SK-N-DZ (cell line): ENCODE data around the gene ZBED2.

Experiments used
- DNase-seq: peaks from one replicate; pipeline ENCODE4 v3.0.0-alpha.2; 2015; ENCODE audit warnings: low spot score

Gene ZBED2

DNA sequence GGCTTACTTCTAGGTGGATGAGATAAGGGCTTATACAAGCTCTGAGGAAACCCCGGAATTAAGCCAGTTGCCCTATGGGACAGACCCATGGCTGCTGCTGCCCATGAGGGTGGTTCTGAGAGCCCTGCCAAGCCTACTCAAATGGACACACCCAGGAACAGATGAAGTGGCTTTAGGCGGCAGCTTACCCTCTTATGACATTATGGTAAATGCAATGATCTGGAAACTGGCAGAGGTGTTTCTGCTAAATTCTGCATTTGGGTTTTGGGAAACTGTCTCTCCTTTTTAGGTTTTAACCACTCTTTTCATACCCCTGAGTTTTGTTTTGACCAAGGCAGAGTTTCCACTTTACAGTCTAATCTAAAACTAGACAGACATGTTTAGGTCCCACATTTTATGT, 9.0 kb upstream of the ZBED2 start:
- no peak for DNase-seq

DNA sequence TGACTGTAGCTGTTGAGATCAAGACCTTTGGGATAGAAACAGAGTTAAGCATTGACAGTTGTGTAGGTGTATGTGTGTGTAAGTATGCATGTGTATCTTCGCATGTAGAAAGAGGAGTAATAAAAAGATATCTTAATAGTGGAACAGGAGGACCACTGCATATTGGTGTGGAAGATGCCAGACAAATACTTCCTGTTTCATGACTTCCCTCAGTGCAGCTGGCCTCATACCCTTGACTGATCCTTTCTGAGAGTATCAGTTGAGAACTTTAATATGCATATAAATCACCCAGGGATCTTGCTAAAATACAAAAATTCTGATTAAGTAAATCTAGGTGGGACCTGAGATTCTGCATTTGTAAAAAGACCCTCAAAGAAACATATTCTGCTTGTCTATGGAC, 8.5 kb upstream of the ZBED2 start:
- DNase-seq: no peak

DNA sequence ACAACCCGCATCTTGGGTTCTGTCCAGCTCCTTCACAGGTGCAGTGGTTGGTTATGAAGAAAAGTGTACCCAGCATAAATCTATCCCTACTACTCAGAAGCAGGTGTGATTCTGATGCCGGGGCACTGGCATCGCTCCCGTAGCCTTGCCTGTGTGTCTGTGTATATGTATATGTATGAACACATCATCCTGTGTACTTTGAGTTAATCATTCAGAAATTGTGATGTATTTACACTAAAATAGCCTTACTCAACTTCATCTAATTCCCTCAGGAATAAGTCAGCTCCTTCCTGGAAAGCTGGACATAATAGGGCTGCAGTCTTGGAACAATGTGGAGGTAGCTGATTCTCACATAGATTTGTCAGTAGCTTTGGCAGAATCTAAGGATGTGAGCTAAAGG, 6.7 kb upstream of the ZBED2 start:
- DNase-seq: no peak

DNA sequence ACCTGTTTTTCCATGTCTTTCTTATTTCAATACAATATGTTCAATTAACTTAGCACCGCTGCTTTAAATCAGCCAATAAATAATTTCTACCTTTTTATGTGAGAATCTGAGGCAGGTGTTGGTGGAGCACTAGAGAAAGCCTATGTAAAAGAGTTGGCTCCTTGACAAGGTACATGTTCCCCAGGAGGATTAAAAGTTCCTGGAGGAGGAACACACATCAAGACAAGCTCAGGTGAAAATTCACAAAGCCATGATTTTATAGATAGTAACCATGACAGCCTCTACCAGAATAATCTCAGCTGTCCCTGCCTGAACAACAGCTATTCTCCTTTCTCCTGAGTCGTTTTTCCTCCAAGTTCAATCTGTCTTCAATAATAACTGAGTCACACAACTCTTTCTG, 3.4 kb upstream of the ZBED2 start:
- no peak for DNase-seq

DNA sequence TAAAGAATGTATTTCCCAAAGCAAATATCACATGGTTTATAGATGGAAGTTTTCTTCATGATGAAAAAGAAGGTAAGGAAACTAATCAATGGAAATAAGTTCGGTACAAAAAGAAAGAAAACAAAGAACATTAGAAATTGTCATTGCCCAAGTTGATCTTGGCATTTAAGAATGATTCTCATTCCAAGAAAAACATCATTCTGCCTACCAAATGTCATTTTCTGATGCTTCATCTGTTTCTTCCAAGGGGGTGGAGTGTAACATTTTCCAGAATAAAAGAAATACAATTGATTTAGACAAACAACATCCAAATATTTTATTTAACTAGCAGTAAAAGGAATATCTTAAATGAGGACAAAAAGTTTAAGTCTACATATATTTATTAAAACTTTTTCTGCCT, 3.0 kb upstream of the ZBED2 start:
- DNase-seq: no peak

DNA sequence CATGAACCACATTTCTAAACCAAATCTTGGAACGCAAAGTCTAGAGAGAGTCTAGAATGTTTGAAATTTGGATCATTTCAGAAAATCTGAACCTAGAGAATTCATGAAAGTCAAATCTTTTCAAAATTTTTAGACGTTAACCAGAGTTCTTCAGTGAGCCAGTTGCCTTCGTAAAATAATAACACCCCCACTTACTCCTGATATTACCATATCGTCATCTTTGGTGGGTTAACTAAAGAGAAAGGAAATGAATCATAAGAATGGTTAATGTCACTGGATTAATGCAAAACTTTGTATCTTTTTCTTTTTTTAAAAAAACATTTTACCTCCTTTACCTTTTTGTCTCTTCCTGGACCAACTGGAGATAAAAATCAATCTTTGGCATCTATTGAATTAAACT, 1.2 kb upstream of the ZBED2 start:
- DNase-seq: no peak

DNA sequence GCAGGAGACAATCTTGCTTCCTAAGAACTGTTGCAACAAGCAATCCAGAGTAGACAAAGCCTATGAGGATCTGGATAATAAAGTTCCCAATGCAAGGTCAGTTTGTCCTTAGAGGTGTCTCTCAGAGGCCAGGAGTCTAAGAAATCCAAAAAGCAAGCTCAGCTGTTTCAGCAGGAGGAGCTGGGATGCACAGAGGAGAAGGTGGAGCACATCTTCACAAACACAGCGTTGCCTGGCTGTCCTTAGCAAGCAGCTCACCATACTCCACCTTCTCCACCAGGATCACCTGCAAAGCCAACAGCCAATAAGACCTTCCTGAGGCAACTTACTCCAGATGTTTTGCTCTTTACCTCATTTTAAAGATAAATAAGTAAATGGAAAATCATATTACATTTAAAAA, 365 bp downstream of the ZBED2 start:
- DNase-seq: no peak

DNA sequence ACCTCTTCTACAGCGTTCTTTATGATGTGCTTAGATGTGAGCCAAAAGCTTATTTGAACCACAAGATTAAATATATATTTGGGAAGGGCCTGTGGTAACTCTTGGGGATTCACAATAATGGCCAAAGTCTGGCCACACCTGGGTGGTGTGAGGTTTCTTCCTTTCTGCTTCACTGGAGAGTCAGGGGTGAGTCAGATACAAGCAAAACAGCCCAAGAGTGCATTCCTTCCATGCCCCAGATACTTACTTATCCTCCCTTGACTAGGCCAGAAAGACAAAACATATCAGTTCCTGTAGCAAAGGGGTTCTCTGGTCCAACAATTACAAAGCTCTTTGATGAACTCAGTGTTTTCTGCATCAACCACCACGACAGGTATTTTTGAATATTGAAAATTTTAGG, 941 bp downstream of the ZBED2 start:
- no peak for DNase-seq

DNA sequence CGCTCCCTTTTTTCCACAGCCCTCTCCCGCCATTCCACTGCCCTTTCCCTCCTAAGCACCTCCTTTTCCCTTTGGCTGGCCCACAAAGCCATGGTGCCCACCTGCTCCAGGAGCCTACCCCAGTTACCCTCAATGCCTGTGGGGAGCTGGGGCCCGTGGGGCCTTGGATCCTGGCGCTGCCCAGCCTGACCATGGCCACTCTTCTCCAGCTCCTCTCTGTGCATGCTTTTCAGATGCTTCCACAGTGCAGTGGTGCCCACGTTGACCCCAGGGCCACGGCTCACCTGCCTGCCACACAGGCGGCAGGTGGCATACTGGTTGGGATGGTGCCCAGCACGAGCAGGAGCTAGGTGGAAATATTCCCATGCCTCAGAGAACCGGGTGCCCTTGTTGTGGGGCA, 1.5 kb downstream of the ZBED2 start:
- DNase-seq: no peak

DNA sequence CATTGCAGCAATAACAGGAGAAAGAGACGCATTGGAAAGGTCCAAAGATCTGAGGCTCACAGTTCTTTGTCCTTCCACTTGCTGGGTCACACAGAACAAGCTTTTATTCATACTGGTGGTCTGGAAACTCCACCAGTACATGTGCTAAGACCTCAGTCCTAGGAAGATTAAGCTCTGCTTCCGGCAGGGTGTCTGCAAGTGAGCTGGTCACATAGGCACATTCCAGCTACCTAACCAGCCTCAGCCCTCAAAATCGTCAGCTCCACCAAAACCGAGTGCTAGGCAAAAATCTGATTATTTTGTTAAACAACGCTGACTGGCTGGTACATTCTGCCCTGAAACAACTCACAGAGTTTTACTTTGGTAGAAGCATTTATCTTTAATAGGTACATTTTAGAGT, 2.2 kb downstream of the ZBED2 start:
- no peak for DNase-seq

DNA sequence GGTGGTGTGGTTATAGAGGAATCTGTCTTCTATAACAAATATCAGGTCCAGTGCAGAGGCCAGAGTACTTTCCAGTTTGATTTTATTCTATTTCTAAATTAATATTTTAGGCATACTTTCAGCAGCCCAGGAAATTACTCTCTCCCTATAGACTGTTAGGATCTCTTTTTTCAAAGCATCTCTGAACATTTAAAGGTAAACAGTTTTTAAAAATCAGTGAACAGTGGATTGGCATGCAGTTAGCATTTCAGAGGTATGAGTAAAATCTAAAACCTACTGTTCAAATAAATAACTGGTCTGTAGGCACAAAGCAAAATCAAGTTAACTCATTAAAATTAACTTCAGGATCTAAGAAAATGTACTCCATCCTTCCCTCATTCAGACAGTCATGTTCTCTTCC, 3.0 kb downstream of the ZBED2 start:
- no peak for DNase-seq

DNA sequence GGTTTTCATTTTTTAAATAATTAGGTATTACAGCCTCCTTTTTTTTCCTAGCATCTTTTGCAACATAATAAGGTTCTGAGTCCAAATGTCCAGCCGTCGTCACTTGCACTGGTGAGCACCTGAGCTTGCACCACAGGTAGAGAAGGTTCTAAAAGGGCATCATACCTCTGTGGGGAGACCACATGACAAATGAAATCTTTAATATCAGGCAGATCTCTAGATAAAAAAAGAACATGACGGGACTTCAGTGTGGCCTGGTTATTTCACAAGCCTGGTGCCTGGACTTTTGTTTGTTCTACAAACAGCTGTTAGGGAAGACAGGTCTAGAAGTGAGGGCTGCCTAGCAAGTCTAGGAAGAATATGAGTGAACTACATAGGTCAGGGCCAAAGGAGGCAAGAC, 3.6 kb downstream of the ZBED2 start:
- DNase-seq: no peak

DNA sequence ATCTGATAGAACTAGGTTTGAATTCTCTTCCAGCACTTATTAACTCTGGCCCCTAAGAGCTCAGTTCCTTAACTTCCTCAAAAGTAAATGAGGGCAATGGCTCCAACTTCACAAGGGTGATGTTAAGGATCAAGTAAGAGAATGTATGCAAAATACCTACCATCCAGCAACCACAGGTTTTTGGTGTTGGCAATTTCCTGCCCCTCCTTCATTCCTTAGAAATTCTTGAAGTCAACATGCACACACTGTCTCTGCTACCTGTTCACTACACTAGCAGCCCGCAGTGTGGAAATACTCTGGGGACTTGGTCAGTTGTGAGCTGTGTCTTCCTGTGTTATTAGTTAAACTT, 5.0 kb downstream of the ZBED2 start:
- no peak for DNase-seq

DNA sequence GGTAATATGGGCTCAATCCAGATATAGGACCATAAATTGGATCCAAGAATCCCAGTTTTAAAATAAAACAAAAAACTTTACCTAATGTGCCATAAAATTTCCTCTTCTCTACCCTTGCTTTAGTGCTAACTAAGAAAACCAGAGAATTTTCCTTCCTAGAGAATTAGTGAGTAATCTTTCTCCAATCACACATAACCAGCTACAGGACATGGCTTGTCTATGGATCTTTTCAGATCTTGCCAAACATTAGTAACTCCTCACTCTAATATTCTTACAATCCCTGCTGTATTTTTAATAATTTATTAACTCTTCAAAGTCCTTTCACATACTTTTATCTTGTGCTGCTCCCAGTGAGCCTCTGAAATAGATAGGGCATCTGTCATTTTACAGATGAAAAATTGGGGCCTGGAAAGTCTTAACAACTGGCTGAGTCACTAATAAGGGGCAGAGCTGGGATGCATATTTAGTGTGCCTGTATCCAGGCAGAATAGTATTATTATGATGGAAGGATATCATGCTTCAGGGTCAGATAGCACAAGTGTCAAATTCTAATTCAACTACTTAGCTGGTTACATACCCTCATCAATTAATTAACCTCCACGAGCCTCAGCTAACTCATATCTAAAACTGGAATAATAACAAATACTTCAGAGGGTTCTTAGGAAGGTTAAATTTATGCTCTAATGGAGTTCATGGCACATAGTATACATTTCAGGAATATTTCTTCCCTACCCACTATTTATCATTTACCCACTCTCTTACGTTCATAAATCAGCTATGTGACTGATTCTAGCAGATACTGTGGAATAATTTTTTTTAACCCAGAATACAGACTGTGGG, 5.6 kb downstream of the ZBED2 start:
- no peak for DNase-seq

DNA sequence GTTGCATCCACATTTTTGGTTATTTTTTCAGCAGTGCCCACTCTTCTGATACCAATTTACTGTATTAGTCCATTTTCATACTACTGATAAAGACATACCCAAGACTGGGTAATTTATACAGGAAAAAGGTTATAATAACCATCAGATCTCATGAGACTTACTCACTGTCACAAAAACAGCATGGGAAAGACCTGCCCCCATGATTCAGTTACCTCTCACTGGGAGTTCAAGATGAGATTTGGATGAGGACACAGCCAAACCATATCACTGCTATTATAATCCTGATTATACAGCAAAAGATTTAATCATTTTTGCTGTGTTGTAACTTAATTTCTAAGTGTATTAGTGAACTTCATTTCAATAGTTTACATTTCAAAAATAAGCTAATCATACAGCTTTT, 6.6 kb downstream of the ZBED2 start:
- no peak for DNase-seq

DNA sequence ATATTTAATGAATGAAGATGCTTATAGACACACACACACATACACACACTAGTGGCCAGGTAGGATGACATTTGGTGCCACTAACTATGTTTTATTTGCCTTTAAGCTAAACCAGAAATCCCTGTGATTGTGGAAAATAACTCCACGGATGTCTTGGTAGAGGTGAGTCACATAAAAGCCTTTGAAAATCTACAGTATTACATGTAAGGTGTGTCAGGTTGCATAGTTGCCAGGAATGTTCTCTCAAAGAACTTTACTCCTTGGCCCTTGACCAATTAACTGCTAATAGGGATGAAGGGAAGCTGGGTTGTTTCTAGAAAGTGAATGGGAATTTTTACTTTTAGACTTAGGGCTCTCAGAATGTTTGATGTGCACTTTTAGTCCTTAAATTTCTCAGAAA, 9.9 kb downstream of the ZBED2 start:
- DNase-seq: no peak

DNA sequence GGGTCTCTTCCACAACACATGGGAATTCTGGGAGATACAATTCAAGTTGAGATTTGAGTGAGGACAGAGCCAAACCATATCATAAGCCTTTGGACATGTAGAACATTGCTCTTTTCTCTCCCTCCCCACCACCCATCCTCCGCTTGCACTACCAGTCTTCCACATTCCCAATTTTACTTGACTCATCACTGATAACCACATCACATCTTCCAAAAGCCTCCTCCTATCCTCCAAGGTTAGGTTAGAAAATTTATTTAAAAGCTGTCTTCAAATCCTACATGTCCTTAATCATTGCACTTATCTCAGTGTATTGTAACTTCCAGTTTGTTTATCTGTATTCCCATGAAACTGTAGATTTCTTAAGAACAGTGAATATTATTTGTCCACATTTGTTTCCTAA, 10.4 kb downstream of the ZBED2 start:
- DNase-seq: no peak

DNA sequence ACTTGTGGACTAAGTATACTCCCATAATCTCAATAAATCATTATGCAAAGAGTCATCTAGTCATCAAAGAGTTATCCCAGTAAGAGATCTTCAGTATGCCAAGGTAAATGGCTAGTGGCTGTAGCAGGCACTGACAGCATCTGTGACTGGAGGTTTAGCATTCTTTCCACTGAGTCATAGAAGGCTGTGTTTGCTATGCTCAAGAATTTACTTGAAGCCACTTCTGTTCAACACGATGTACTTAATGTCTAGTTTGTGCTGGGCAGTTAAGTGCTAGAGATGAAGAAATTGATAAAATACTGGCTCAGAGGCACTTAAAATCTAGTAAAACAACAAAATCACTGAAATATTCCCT, 13.0 kb downstream of the ZBED2 start:
- DNase-seq: no peak

DNA sequence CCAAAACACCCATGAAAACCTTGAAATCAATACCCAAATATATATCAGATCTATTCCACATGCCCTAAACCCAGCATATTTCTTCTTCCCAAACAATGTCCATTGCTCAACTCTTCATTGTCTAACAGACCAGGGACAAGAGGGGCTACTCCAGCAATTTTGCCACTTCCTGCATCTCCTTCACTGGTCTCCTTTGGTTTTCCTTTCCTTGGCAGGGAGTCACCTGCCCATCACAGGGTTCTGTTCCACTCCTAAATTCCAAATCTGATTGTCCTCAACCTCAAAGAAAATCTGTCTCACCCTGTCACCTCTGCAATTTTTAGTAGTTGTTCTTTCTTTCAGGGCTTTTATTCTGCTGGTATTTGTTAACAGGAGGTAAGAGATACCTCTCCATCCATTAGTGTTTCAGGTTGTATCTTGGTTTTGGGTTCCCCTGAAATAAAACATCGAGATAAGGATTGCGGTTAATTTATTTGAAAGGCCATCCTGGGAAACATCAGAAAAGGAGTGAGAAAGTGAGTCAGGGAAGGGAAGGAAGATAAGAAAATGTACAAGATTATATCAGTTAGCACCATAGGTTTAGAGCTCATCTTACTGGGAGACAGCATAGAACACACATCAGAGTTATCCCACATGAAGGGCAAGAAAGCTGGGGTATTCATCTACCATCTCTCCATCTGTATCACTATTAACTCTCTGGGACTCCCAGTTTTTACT, 13.6 kb downstream of the ZBED2 start:
- DNase-seq: peak; percentile 7

DNA sequence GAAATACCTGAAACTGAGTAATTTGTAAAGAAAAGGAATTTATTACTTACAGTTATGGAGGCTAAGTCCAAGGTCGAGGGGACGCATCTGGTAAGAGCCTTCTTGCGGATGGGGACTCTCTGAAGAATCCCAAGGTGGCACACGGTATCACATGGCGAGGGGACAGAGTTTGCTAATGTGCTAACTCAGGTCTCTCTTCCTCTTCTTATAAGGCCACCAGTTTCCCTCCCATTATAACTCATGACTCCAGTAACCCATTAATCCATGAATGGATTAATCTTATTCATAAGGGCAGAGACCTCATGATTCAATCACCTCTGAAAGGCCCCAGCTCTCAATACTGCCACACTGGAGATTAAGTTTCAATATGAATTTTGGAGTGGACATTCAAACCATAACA, 15.7 kb downstream of the ZBED2 start:
- DNase-seq: no peak

DNA sequence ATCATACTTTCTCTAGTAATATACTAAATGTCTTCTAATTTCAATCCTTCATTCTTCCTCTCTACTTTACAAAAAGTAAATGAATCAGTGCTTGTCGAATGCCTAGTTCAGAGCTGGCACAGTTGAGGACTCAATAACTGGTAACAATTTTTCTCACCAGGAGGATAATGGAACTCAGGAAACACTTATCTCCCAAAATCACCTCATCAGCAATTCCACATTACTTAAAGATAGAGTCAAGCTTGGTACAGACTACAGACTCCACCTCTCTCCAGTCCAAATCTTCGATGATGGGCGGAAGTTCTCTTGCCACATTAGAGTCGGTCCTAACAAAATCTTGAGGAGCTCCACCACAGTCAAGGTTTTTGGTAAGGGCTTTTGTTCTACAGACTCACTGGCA, 16.3 kb downstream of the ZBED2 start:
- DNase-seq: no peak

DNA sequence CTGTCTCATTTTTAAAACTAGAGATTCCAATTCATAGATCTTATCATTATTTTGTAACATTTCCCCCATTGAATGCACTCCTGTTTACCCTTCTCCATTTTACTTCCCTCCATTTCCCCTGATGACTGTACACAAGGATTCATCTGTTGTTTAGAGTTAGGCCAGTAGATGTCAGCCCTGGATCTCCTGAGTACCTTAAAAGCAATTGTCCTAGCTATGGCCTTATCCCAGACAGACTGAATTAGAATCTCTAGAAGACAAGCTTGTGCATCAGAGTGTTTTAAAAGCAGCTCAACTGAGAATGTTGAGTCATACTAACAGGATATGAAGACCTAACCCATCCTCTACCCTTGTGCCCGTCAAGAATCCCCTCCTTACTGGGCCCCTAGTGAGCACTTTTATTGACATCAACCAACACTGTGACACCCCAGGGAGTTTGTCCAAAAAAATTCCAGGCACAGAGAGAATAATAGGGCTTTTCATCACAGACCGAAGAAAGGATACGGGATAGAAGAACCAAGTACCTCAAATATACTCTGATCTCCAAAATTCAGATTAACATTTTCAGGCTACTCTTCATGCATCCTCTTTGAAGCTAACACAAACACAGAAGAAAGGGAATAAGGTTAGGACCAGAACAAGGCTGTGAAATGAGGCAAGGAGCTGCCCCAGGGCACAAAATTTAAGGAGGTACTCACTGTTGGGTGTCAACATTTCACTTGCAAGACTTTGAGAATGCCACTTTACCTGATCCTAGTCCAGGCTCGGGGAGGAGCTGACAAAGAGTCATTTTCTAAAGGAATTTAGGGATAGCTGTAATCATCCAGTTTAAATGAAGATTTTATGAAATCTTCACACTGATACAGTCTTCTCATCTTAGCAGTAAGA, 17.1 kb downstream of the ZBED2 start:
- DNase-seq: peak; percentile 49

DNA sequence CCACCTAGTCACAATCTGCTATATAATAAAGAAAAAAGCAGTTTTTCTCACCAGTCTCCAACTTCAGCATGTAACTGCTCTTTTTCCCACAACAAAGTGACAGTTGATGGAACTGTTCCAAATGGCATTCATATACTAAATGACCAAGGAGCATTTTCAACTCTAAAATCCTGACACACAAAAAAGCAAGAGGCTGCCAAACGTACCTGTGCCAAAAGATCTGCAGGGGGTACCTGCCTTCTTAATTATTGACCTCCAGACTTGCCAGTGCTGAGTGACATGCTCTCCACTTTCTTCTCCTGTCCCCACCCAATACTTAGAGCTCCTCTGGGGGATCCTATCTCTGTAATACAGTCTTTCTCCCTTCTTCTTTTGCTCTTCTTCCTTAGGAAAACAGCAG, 18.0 kb downstream of the ZBED2 start:
- DNase-seq: no peak
